Neural cell (in vitro differentiated cells): Measurements from ENCODE around the gene CTF1.

Experiments used
- EZH2 ChIP-seq: fragments of 200-600, 300-800 bp; shearing (Covaris generic), sonication (generic); IDR thresholded peaks from 2 replicates; pipeline ENCODE4 v1.6.1; 2014; ENCODE audit warnings: antibody characterized with exemption, low read length, borderline replicate concordance, mild to moderate bottlenecking; ENCODE audit not compliant: insufficient read depth, poor library complexity, severe bottlenecking
- TAF1 ChIP-seq: IDR thresholded peaks from 2 replicates; pipeline ENCODE4 v1.6.1; 2012; ENCODE audit warnings: low read depth
- TF ChIP-seq, protein P1 (sequence below): fragments of 450-650 bp; IDR thresholded peaks from 2 replicates; pipeline ENCODE4 v1.5.1; 2014; ENCODE audit warnings: antibody characterized with exemption, mild to moderate bottlenecking, moderate library complexity; ENCODE audit not compliant: poor library complexity, severe bottlenecking

DNA sequence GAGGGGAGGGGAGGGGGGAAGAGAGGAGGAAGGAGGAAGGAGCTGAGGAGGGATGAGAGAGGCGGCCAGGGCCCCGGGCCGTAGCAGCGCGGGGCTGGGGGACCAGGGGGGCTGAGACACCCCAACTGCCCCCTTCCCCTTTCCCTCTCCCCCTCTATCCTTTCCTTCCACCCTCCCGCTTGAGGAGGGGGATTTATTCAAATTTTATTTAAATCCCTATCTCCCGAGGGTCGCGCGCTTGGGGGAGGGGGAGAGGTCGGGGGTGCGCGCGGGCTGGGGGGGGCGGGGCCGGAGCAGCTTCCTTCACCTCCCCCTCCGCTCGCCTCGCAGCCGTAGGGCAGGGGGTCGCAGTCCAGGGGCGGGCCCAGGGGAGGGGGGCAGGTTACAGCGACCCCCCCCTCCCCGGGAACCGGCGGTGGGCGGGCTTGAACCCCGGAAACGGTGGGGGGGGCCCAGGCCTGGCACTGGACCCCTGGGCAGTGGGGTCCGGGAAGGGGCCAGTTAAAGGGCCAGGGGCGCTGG is 27.2 kb downstream of the CTF1 start, which contains the start of gene FBXL19:
- TF ChIP-seq, protein P1, sequence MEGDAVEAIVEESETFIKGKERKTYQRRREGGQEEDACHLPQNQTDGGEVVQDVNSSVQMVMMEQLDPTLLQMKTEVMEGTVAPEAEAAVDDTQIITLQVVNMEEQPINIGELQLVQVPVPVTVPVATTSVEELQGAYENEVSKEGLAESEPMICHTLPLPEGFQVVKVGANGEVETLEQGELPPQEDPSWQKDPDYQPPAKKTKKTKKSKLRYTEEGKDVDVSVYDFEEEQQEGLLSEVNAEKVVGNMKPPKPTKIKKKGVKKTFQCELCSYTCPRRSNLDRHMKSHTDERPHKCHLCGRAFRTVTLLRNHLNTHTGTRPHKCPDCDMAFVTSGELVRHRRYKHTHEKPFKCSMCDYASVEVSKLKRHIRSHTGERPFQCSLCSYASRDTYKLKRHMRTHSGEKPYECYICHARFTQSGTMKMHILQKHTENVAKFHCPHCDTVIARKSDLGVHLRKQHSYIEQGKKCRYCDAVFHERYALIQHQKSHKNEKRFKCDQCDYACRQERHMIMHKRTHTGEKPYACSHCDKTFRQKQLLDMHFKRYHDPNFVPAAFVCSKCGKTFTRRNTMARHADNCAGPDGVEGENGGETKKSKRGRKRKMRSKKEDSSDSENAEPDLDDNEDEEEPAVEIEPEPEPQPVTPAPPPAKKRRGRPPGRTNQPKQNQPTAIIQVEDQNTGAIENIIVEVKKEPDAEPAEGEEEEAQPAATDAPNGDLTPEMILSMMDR = no peak
- no peak for TF ChIP-seq EZH2
- TF ChIP-seq TAF1 = no peak
